ENCODE measurements around the gene NOL9. TPM values are rescaled to one million over a fixed set of nuclear protein-coding genes. Genes with fewer than 3 reads are reported as not detected.

Gene NOL9
- polyA plus RNA-seq, 1 of the 3 experiments (the other 2 are of a cell fraction) = 7.1 TPM

GRCh38 chr1:6496365-6496721, 58.0 kb downstream of the NOL9 start:
- ChIA-PET POLR2A (no interaction called here), CTCF (interaction anchor here (1.0 to 5.8 kb wide), 5 partner anchors 10 to 58 kb away, joined by 4 to 60 read pairs (median 14); partner anchors contain the start of gene NOL9)
- Histone ChIP-seq H3K4me1 (ENCODE audit: control insufficient read depth in 1 of 2, insufficient read depth in 2 of 2, low read depth in 1 of 2, low read length in 1 of 2) (peaks cover 0 to 73% of the 10 kb centered on the region in 2 experiments; a peak in 2 of 4 replicates), H3K9ac (no peak overlapping the region; the same call in 1 of the 2 replicates), H3K36me3 (replicated peaks in 1 of 2; ENCODE audit: control insufficient read depth in 1 of 2, insufficient read depth in 2 of 2, low read length in 1 of 2) (no peaks in the 10 kb centered on the region), H2AFZ (ENCODE audit: low read depth) (no peak overlapping the region), H4K20me1 (ENCODE audit: insufficient read depth) (no peaks in the 10 kb centered on the region), H3K9me3 (no peaks in the 10 kb centered on the region), H3K4me3 (ENCODE audit: low read depth in 2 of 2, low read length in 1 of 2) (peak overlapping the region; percentile 65 to 69), H3K9me2 (no peaks in the 10 kb centered on the region), H3K27ac (ENCODE audit: low read depth in 2 of 2, low read length in 1 of 2) (peak overlapping the region in 1 of 2 experiments; percentile 80; a peak in 2 of 4 replicates), H3F3A (replicated peaks; ENCODE audit: insufficient read depth) (peaks cover 22% of the 10 kb centered on the region), H3K79me2 (ENCODE audit: insufficient read depth) (peaks cover 7% of the 10 kb centered on the region; the same call in 1 of the 2 replicates), H3K4me2 (peak overlapping the region; percentile 95), H3K27me3 (ENCODE audit: insufficient read depth) (no peaks in the 10 kb centered on the region)
- WGBS (ENCODE audit: low lambda C conversion rate) = 69% methylated on average over 7 of the region's 13 CpGs
- DNase-seq = peak; percentile 60
- no peak for TF ChIP-seq GATA2 (CRISPR knock-in tag; IDR thresholded peaks at IDR 0.05)
- no peak for TF ChIP-seq TAF1 (IDR thresholded peaks at IDR 0.05; ENCODE audit: borderline replicate concordance, low read depth, low read length)
- TF ChIP-seq SMC3 (IDR thresholded peaks at IDR 0.05; ENCODE audit: low read depth, low read length) = no peak
- TF ChIP-seq PBX3 (IDR thresholded peaks at IDR 0.05) = no peak
- TF ChIP-seq YY1 (IDR thresholded peaks at IDR 0.05; ENCODE audit: low read depth) = no peak
- no peak for TF ChIP-seq USF2 (IDR thresholded peaks at IDR 0.05; ENCODE audit: borderline replicate concordance, low read depth, low read length)
- TF ChIP-seq FOSL2 (IDR thresholded peaks at IDR 0.05; ENCODE audit: borderline replicate concordance, low read depth) = no peak
- TF ChIP-seq MXI1 (IDR thresholded peaks at IDR 0.05; ENCODE audit: low read depth, low read length) = no peak
- no peak for TF ChIP-seq EP300 (IDR thresholded peaks at IDR 0.05; ENCODE audit: borderline replicate concordance in 1 of 2, low read depth in 1 of 2, low read length in 1 of 2)
- TF ChIP-seq FOXM1 (IDR thresholded peaks at IDR 0.05; ENCODE audit: low read depth) = no peak
- no peak for TF ChIP-seq JUND (IDR thresholded peaks at IDR 0.05)
- no peak for TF ChIP-seq IRF3 (IDR thresholded peaks at IDR 0.05; ENCODE audit: low read depth, low read length)
- no peak for TF ChIP-seq SIN3A (IDR thresholded peaks at IDR 0.05; ENCODE audit: borderline replicate concordance, low read depth, low read length)
- no peak for TF ChIP-seq CTCF (IDR thresholded peaks at IDR 0.05)
- TF ChIP-seq NFIC (IDR thresholded peaks at IDR 0.05; ENCODE audit: borderline replicate concordance) = no peak
